NCI-H2029 treated with DMSO at 0.1 percent for 48 hours (cell line): Measurements from ENCODE around the gene HSD3B7.

Experiments used
- DNase-seq: peaks from one replicate; lab custom pipeline; 2025; lab: John Stamatoyannopoulos, UW

Gene HSD3B7

DNA sequence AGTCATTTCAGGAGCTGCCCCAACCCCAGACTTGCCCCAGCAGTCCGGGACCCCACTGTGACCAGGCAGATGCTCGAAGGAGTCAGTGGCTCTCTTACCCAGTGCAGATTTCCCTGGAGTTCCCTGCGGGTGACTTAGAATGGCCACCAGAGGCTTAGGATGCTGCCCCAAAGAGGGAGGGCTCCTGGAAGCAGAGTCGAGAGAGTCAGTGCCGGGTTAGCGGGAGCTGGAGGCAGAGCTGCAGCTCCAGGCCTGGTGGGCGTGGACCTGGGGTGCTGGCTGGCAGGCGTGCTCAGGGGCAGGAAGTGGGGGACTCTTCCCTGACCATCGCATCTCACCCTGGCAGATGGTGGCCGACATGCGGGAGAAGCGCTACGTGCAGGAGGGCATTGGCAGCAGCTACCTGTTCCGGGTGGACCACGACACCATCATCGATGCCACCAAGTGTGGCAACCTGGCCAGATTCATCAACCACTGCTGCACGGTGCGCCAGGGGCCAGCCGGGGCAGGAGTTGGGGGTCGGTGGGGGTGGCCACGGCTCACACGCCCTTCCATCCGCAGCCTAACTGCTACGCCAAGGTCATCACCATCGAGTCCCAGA, 1.6 kb upstream of the HSD3B7 start:
- no peak for DNase-seq

DNA sequence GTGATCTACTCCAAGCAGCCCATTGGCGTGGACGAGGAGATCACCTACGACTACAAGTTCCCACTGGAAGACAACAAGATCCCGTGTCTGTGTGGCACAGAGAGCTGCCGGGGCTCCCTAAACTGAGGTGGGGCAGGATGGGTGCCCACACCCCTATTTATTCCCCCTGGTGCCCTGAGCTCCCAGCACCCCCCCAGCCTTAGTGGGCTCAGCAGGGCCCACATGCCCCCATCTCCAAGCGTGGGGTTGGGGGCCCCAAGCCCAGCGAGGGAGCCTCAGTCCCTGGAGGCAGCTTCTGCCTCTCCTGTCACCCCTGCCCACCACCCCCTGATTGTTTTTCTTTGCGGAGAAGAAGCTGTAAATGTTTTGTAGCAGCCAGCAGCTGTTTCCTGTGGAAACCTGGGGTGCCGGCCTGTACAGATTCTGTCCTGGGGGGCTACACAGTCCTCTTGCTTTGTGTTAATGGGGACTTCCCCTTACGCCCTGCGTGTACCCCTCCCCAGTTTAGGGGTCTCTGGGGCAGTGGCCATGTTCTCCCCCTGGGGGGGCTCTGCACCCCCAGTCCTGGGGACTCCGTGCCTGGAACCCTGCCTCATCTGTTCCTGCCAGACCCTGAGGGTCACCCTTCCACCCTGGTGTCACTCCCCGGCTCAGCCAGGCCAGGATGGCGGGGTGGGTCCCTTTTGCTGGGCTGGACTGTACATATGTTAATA, 953 bp upstream of the HSD3B7 start:
- DNase-seq, result no peak

DNA sequence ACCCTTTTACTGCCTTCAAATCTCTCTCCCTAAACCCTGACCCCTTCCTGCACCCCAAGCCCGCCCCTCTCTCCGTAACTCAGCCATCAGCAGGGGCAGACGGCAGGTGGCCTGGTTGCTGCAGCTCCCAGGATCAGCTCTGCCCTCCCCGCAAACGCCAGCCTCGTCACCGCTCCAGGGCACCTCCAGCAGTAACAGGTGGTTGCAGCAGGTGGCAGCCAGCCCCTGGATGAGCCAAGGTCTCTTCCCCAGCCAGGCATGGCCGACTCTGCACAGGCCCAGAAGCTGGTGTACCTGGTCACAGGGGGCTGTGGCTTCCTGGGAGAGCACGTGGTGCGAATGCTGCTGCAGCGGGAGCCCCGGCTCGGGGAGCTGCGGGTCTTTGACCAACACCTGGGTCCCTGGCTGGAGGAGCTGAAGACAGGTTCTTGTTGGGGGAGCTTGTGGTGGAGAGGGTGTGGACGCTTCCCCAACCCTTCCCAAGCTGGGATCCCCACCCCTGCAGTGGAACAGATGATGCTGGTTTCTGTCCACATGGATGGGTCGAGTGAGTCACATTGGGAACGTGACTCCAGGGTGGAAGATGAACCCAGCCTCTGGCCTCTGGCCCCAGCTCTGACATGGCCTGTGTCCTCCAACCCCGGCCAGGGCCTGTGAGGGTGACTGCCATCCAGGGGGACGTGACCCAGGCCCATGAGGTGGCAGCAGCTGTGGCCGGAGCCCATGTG, 558 bp downstream of the HSD3B7 start:
- DNase-seq, result peak; percentile 19

DNA sequence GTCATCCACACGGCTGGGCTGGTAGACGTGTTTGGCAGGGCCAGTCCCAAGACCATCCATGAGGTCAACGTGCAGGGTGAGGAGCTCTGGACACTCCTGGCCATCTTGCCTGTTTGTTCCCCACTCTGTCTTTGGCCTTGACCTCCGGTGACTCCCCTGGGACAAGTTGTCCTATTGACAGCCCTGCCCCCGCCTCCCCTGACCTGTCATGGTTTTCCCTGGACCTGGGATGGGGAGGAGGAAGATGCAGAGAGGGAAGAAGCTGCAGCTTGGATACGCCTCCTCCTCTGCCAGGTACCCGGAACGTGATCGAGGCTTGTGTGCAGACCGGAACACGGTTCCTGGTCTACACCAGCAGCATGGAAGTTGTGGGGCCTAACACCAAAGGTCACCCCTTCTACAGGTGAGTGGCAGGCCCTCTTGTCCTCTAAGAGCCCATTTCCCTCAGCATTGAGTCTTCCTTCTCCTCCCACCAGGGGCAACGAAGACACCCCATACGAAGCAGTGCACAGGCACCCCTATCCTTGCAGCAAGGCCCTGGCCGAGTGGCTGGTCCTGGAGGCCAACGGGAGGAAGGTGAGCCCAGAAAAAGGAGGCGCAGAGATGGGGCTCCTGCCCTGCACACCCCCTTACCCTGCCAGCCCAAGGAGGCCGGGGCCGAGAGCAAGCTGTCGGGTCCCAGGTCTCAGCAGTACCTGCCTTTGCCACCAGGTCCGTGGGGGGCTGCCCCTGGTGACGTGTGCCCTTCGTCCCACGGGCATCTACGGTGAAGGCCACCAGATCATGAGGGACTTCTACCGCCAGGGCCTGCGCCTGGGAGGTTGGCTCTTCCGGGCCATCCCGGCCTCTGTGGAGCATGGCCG, 1.4 kb downstream of the HSD3B7 start:
- no peak for DNase-seq

DNA sequence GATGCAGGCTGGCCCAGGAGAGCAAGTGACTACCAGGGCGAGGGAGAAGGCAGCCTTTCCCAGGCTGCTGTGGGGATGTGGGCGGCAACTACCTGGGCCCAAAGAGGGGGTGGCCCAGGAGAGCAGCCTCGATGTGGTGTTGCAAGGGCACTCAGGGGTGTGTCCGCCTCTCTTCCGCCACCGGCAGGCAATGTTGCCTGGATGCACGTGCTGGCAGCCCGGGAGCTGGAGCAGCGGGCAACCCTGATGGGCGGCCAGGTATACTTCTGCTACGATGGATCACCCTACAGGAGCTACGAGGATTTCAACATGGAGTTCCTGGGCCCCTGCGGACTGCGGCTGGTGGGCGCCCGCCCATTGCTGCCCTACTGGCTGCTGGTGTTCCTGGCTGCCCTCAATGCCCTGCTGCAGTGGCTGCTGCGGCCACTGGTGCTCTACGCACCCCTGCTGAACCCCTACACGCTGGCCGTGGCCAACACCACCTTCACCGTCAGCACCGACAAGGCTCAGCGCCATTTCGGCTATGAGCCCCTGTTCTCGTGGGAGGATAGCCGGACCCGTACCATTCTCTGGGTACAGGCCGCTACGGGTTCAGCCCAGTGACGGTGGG, 2.7 kb downstream of the HSD3B7 start:
- no peak for DNase-seq

DNA sequence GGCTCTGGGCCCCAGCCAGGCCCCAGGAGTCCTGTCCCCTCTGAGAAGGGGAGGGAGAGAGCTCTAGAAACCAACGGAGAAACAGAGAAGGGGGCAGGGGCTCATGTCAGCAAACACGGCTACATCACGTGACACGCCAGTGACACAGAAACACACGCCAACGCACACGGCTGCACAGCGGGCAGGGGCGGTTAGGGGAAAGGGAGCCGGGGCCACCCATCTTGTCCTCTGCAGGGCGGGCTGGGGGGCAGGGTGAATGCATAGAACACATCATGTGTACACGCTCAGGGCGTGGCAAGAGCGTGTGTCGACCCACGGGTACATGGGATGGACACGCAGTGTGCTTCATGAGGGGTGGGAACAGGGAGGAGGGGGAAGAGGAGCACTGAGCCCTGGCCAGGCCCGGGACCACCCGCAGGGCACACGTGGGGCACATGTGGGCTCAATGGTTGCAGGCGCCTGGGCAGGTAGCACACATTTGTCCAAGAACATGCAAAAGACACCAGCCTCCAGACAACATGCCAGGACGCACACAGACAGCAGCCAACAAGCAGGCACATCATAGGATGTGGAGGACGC, 4.6 kb downstream of the HSD3B7 start:
- DNase-seq, result no peak

DNA sequence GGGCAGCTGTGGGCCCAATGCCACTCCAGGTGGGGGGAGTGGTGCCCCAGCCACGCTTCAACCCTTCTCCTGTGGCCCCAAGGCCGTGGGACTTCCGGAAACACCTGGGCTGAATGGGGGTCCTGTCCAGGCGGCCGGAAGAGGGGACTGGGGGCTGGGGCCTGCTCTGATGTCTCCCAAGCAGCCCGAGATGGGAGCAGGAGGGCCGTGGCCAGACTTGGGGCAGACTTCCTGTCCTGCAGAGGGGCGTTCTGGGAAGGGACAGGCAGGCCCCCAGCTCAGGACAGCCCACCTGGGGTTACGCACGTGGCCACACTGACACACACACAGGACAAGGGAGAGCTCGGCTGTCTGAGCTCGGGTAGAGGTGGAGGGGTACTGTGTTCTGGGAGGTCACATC, 5.1 kb downstream of the HSD3B7 start:
- no peak for DNase-seq

DNA sequence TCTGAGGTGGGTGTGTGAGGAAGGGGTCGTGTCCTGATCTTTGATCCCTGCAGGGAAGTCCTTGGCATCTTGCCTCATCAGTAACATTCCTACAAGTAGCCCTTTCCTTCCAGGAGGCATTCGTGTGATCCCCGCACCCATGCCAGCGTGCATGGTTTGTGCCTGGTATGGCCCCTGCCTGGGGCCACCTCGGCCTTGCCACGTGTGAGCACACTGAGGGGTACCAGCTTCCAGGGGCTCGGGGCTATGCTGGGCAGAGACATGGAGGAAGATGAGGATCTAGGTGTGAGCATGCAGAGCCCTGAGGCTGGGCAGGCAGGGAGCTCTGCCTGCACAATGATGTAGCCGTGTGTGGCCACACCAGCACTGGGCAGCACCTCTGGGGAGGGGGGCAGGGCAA, 6.0 kb downstream of the HSD3B7 start:
- no peak for DNase-seq

DNA sequence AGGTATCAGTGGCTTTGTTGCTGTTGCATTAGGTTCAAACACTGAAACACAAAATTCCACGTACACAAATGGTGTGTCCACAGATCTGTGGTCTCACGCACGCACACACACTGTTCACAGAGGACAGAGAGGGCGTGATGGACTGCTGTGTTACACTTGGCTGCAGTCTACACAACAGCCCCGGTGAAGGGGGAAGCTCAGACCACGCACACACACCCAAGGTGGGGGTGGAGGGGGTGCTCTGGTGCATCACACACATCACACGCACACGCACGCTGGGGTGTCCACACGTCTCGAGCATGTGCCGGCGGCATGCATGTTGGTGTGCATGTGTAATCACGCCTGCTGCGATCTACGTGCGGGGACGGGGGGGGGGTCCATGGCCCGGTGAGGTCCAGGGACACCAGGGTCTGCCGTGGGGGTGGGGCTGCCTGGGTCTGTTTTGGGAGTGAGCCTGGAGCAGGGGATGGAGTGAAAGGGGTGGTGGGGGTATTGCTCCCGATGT, 7.3 kb downstream of the HSD3B7 start:
- DNase-seq, result no peak

DNA sequence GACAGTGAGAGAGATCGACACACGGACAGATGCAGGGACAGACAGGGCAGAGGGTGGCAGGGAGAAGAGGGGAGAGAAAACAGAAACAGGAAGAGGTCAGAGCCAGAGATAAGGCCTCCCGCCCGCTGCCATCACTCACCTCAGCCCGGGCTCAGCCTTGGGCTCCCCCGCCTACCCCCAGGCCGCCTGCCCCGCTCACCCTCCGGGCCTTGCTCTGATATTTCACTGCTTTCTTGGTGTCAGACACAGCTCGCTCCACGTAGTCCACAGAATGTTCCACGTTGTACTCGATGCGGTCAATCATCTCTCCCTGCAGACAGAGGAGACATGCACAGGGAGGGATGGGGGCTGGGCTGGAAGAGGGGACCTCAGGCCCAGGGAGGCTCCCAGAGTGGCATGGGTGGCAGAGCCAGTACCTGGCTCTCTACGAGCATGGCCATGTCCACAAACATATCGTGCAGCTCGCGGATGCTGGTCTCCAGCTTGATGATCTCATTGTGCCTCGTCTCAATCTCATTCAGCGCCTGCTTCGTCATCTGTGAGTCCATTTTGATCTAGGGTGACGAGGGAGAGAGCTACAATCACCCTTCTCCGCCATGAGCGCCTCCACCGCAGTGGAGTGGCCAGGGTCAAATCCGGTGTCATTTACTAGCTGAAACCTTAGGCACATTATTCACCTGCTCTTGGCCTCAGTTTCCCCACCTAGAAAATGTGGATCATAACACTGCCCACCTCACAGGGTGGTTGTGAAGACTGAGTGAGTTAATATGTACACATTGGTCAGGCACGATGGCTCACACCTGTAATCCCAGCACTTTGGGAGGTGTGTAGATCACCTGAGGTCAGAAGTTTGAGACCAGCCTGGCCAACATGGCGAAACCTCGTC, 8.2 kb downstream of the HSD3B7 start:
- DNase-seq, result no peak

DNA sequence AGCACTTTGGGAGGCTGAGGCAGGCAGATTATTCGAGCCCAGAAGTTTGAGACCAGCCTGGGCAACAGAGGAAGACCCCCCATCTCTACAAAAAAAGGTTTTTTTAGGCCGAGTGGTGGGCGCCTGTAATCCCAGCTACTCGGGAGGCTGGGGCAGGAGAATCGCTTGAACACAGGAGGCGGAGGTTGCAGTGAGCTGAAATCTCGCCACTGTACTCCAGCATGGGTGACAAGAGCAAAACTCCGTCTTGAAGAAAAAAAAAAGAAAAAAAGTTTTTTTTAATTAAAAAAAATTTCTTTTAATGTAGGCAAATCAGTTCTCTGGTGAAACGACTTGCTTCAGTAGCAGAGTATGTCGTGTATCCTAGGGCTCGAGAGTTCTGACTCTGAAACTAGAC, 10.9 kb downstream of the HSD3B7 start:
- DNase-seq, result no peak

DNA sequence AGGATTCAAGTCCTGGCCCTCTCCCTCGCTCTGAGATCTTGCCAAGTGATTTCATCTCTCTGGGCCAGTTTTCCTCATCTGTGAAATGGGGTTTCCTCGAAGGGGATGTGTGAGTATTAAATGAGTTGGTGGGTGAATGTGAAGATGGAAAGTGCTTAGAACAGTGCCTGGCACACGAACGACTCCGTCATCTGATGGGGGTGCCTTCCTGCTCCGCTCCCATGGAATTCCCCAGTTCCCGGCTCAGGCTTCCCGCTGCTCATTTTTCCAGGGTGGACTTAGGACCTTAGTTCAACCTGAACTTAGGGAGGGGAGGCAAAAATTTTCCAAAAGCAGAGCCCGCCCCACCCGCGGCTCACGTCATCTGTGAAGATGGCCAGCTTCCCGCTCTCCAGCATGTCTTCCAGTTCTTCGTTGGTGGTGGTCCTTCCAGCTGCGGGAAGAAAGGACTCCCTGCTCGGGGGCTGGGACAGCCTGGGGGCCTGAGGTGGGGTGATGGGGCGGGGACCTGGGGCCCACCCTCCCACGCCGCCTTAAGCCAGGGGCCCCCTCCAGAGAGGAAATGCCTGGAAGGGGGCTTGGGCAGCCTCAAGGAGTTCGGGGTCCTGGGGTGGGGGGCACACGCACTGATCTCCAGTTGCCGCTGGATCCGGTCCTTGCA, 11.4 kb downstream of the HSD3B7 start:
- no peak for DNase-seq

DNA sequence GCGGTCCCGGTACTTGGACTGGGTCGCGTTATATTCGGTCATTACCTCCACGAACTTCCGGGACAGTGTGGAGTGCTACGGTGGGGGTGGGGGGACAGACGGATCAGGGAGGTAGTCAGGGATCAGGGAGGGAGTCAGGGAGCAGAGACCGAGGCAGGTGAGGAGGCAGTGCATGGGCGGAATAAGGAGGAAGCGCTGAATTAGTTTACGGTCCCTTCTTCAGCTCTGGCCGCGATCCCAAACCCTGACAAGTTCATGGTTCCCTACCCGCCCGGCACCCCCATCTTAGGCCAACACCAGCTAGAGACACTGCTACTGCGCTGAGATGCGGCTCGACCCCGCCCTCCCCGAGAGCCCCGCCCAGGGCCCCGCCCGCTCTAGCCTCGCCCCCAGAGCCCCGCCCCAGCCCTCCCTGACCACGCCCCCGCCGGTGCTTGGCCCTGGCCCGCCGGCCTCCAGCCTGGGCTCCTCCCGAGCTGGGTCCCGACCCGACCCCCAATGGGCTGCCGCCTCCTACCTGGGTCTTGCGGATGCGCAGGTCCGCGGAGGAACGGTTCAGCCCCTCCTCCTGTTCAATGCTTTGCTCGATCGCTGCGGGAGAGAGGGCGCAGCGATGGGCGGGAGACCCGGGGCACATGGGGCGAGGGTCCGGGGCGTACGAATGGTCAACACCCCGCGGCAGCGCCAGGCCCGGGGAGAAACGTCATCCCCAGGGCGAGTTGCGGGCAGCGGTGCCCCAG, 12.1 kb downstream of the HSD3B7 start:
- DNase-seq, result peak; percentile 3

DNA sequence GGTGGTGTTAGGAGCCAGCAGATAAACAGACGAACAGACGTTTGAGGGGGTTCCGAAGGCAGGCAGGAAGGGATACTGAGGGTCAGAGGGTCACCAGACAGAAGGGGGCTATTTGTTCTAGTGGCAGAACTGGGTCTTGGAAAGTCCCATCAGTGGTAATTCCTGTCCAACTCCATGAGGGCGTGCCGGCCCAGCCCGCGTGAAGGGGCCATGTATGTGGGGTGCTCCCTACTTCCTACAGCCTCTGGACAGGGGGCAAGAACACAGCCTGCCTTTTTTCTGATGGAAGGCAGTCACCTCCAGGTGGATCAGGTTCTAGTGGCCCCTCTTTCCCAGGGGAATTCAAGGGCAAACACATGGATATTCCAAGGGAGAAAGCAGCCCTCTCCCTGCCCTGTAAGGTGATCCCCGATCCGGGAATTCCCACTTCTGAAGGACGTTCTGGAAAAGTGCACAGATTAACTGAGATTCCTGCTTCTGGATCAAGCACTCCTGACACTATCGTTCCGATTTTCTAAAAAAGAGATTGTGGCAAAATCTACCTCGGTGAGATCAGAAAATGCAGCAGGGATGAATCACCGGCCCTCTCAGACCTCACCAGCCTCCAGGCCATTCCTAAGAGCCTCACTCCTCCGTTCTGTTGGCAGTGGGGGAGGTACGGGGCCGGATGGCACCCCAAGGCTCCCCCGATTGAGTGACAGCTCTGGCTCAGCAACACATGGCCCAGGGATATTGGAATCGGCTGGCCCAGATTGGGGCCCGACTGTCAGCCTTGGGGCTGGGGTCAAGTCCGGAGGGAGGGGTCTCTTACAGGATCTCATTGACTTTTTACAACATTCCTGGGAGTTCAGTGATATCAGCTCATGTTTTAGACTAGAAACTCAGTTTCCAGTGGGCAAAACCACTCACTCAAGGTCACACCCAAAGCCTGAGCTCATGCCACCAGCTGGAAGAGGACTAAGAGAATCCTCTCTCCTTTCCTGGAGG, 13.0 kb downstream of the HSD3B7 start:
- no peak for DNase-seq

DNA sequence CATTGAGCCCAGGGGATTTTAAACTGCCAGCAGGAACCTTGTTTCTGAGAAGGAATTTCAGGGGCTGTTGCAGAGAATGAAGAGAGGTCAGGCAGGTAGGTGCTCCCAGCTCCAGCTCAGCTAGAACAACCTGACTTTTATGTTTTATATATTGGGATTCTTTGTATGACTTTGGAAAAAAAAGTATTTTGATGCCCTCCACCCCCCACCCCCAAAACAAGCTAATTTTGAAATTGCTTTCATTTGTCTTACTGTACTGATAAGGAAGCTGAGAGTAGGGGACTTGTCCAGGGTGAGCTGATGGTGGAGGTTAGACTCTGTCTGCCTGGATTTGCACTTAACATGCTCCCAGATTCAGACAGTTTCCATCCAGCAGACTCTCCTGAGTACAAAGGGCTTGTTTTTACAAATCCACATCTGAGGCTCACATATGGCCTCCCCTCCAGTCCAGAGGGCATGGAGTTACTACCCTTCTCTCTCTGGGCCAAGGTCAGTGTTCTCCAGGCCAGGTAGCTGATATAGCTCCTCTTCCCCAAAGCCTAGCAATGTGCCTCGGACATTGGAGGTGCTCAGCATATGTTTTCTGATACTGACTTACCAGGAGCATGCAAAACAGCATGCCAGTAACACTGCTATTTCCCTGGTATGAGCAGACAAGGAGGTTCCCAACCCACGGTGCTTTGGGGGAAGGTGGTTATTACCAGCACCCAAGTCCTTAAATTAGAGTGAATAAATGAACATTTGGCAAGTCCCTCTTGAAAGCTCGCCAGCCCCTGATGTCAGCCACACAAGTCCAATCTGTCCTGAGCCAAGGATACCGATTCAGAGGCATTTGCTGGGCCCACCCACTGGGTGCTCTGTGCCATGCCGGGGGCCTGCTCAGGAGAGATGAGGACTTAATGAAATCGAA, 14.1 kb downstream of the HSD3B7 start:
- no peak for DNase-seq

DNA sequence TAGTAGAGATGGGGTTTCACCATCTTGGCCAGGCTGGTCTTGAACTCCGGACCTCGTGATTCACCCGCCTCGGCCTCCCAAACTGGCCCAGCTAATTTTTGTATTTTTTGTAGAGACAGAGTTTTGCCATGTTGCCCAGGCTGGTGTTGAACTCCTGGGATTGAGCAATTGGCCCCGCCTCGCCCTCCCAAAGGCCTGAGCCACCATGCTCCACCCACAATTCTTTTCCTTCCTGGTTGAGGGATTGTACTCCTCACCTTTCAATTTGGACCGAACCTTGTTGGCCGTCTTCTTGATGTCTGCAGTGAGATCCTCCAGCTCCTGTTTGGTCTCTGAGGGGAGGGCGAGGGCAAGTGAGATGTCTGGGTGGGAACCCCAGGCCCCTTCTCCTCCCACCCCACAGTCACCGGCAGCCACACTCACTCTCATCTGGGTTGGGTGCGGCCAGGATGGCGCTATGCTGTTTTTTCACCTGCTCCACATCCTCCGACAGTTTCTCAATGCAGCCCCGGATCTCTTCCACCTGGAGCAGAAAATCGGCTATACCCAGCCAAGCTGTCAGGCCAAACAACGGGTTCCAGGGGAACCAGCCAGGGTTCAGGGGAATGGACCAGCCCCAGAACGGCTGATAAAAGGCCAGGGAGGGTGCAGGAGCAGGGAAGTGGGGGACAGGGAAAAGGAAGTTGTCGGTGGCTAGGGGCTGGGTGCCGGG, 15.8 kb downstream of the HSD3B7 start:
- DNase-seq, result no peak
